Spinal cord (tissue), 10 donors: Measurements from ENCODE around the gene GLIPR1L2. TPM values are rescaled to one million over a fixed set of nuclear protein-coding genes. Genes with fewer than 3 reads are reported as not detected.

Experiments used
- DNase-seq, 6 donors: peaks; one replicate each; pipeline versions ENCODE4 v3.0.0 to v3.0.0-alpha.2; 2013 to 2015; ENCODE audit warnings: low spot score in 6 of 6, low read depth in 4 of 6
- H3K27ac ChIP-seq: one replicate; pipeline ENCODE4 v1.5.1; 2013; ENCODE audit warnings: low read depth, low read length, control low read depth
- H3K27me3 ChIP-seq: one replicate; pipeline ENCODE4 v1.6.1; 2013; ENCODE audit warnings: low read length; ENCODE audit not compliant: control insufficient read depth, insufficient read depth
- H3K36me3 ChIP-seq: one replicate; pipeline ENCODE4 v1.6.1; 2013; ENCODE audit warnings: low read length; ENCODE audit not compliant: control insufficient read depth, insufficient read depth
- H3K4me1 ChIP-seq: one replicate; pipeline ENCODE4 v1.6.1; 2013; ENCODE audit warnings: low read length; ENCODE audit not compliant: control insufficient read depth, insufficient read depth
- H3K4me3 ChIP-seq: one replicate; pipeline ENCODE4 v1.5.1; 2013; ENCODE audit warnings: low read depth, low read length, control low read depth
- H3K9me3 ChIP-seq: one replicate; pipeline ENCODE4 v1.6.1; 2013; ENCODE audit warnings: low read length; ENCODE audit not compliant: control insufficient read depth, insufficient read depth
- WGBS: methylation state at CpG from one replicate; pipeline ENCODE4 v1.1.5; 2013; ENCODE audit warnings: missing lambda C conversion rate; ENCODE audit not compliant: insufficient coverage; 5-methylcytosine and 5-hydroxymethylcytosine counted together
- polyA plus RNA-seq, 2 donors: library from polyadenylated mRNA; unstranded; fragments of 120-200 nt; gene quantifications; one replicate each; pipeline ENCODE4 v1.2.1, GENCODE V29; 2013; ENCODE audit not compliant: insufficient read length in 2 of 2
- total RNA-seq, 2 donors: library from RNA; depleted of rRNA in 1 of 2; stranded (reverse); fragments of 120-200 nt in 1 of 2; fragments of >200 nt in 1 of 2; gene quantifications; one replicate each; pipeline versions ENCODE4 v1.2.3 to v1.2.4, GENCODE V29; 2013 to 2014
- donor health status: healthy.

The GLIPR1L2 gene
- total and polyA plus RNA-seq, 4 donors: 3.9 to 5.8 (median 5.0) TPM

- DNase-seq: no peak
- Histone ChIP-seq H3K27me3 (no peaks in the 10 kb centered on the region), H3K9me3 (no peaks in the 10 kb centered on the region), H3K27ac (no peak overlapping the region), H3K36me3 (no peaks in the 10 kb centered on the region), H3K4me1 (no peaks in the 10 kb centered on the region), H3K4me3 (no peak overlapping the region)
- WGBS: 70% methylated on average over 3 of the region's 4 CpGs
Measured at GRCh38 chr12:75481774-75482173, 90.9 kb downstream of the GLIPR1L2 start.

Other genes with a start within 250 kb of the GLIPR1L2 start
- gene KCNC2, start 181.2 kb upstream of the GLIPR1L2 start, total RNA-seq: 10 to 100 TPM in 1 of 2 donors, 1 to 10 TPM in 1; 3.2 to 23.2 TPM
- gene KCNC2, start 181.2 kb upstream of the GLIPR1L2 start, polyA plus RNA-seq: 10 to 100 TPM; 13.3 to 16.0 TPM
- 10 to 100 TPM; 13.2 to 22.9 TPM for gene CAPS2, start 60.8 kb upstream of the GLIPR1L2 start, total RNA-seq
- 10 to 100 TPM; 10.5 to 13.6 TPM for gene CAPS2, start 60.8 kb upstream of the GLIPR1L2 start, polyA plus RNA-seq
- not detected for gene GLIPR1L1, start 56.4 kb upstream of the GLIPR1L2 start, total RNA-seq
- 1 to 10 TPM in 1 of 2 donors, under 1 TPM in 1; 0.66 to 1.1 TPM for gene GLIPR1L1, start 56.4 kb upstream of the GLIPR1L2 start, polyA plus RNA-seq
- gene GLIPR1, start 89.7 kb downstream of the GLIPR1L2 start, total RNA-seq: 10 to 100 TPM; 15.0 to 20.7 TPM
- 10 to 100 TPM; 12.4 to 15.9 TPM for gene GLIPR1, start 89.7 kb downstream of the GLIPR1L2 start, polyA plus RNA-seq
- gene KRR1, start 120.5 kb downstream of the GLIPR1L2 start, total RNA-seq: 10 to 100 TPM; 36.5 to 79.5 TPM
- 10 to 100 TPM; 30.5 to 44.5 TPM for gene KRR1, start 120.5 kb downstream of the GLIPR1L2 start, polyA plus RNA-seq